Measurements from ENCODE around the gene OR2G6.
"Not testable (repeated sequence)": the region's sequence is repeated elsewhere in the genome, so short reads cannot be mapped to it uniquely, and the experiment has no call there.

The OR2G6 gene

GRCh38 chr1:248507773-248508172 lies at the start of gene OR2G6:
Gene OR2G6, plus strand, starts transcription at chr1:248508073. Its CDS starts 13,574 bp downstream, at chr1:248521647.
- not testable (repeated sequence) for DNase-seq (ENCODE audit: low spot score)

GRCh38 chr1:248459117-248459516 lies 48.8 kb upstream of the OR2G6 start:
- not testable (repeated sequence) for DNase-seq (ENCODE audit: low spot score)

GRCh38 chr1:248471154-248471553 lies 36.7 kb upstream of the OR2G6 start:
- DNase-seq (ENCODE audit: low spot score): no peak

GRCh38 chr1:248472111-248472510 lies 35.8 kb upstream of the OR2G6 start:
- DNase-seq (ENCODE audit: low spot score): not testable (repeated sequence)

- not testable (repeated sequence) for DNase-seq (ENCODE audit: low spot score)
Measured at GRCh38 chr1:248473051-248473450, 34.8 kb upstream of the OR2G6 start, which contains the start of gene OR2T3. Gene OR2T3, plus strand, starts transcription at chr1:248473351. Its CDS starts 0 bp downstream, at chr1:248473351.

- not testable (repeated sequence) for DNase-seq (ENCODE audit: low spot score)
Measured at GRCh38 chr1:248475660-248476059, 32.2 kb upstream of the OR2G6 start.

- DNase-seq (ENCODE audit: low spot score): not testable (repeated sequence)
Measured at GRCh38 chr1:248481686-248482579, 25.9 kb upstream of the OR2G6 start.

GRCh38 chr1:248488289-248488688 lies 19.6 kb upstream of the OR2G6 start, which contains the start of gene OR2T5:
Gene OR2T5, plus strand, starts transcription at chr1:248488589. Its CDS starts 0 bp downstream, at chr1:248488589.
- not testable (repeated sequence) for DNase-seq (ENCODE audit: low spot score)

GRCh38 chr1:248496661-248497060 lies 11.2 kb upstream of the OR2G6 start:
- DNase-seq (ENCODE audit: low spot score): not testable (repeated sequence)

GRCh38 chr1:248500305-248501035 lies 7.4 kb upstream of the OR2G6 start:
- DNase-seq (ENCODE audit: low spot score): not testable (repeated sequence)

- not testable (repeated sequence) for DNase-seq (ENCODE audit: low spot score)
Measured at GRCh38 chr1:248510217-248510616, 2.3 kb downstream of the OR2G6 start.

- DNase-seq (ENCODE audit: low spot score): no peak
Measured at GRCh38 chr1:248521856-248522255, 14.0 kb downstream of the OR2G6 start.

- DNase-seq (ENCODE audit: low spot score): not testable (repeated sequence)
Measured at GRCh38 chr1:248537449-248537848, 29.6 kb downstream of the OR2G6 start.

GRCh38 chr1:248547383-248547782 lies 39.5 kb downstream of the OR2G6 start:
- not testable (repeated sequence) for DNase-seq (ENCODE audit: low spot score)

GRCh38 chr1:248551027-248551426 lies 43.2 kb downstream of the OR2G6 start:
- DNase-seq (ENCODE audit: low spot score): not testable (repeated sequence)

GRCh38 chr1:248562672-248563071 lies 54.8 kb downstream of the OR2G6 start, which contains the start of gene OR2T29:
Gene OR2T29, minus strand, starts transcription at chr1:248562772. Its CDS starts 3,281 bp downstream, at chr1:248559491.
- not testable (repeated sequence) for DNase-seq (ENCODE audit: low spot score)

- not testable (repeated sequence) for DNase-seq (ENCODE audit: low spot score)
Measured at GRCh38 chr1:248565530-248566373, 57.9 kb downstream of the OR2G6 start.

GRCh38 chr1:248569049-248569448 lies 61.2 kb downstream of the OR2G6 start:
- DNase-seq (ENCODE audit: low spot score): not testable (repeated sequence)

- DNase-seq (ENCODE audit: low spot score): not testable (repeated sequence)
Measured at GRCh38 chr1:248570811-248571210, 62.9 kb downstream of the OR2G6 start.

- DNase-seq (ENCODE audit: low spot score): not testable (repeated sequence)
Measured at GRCh38 chr1:248572049-248572448, 64.2 kb downstream of the OR2G6 start.

GRCh38 chr1:248573856-248574255 lies 66.0 kb downstream of the OR2G6 start:
- DNase-seq (ENCODE audit: low spot score): not testable (repeated sequence)
